Measurements from ENCODE around the gene CFB. TPM values are rescaled to one million over a fixed set of nuclear protein-coding genes. Genes with fewer than 3 reads are reported as not detected.
"Not testable (repeated sequence)": the region's sequence is repeated elsewhere in the genome, so short reads cannot be mapped to it uniquely, and the experiment has no call there.

Gene CFB
- total RNA-seq, 1 experiment from 2014 or later = 22.6 TPM

- peaks cover 28% of the 10 kb centered on the region; the same call in 1 of the 2 replicates for H3K4me1 ChIP-seq (replicated peaks; ENCODE audit: insufficient read depth)
- H2AFZ ChIP-seq = no peak overlapping the region
- no peaks in the 10 kb centered on the region for H4K20me1 ChIP-seq (ENCODE audit: insufficient read depth)
- CTCF ChIA-PET = interaction anchor here (0.6 kb wide), 2 partner anchors 63 to 181 kb away, joined by 4 to 7 read pairs; no protein-coding TSS in a partner anchor
- H3K9me2 ChIP-seq (ENCODE audit: insufficient read depth) = no peaks in the 10 kb centered on the region
- DNase-seq = no peak
- peaks cover 31% of the 10 kb centered on the region for H3F3A ChIP-seq (ENCODE audit: insufficient read depth, low read depth)
- TF ChIP-seq EZH2 (IDR thresholded peaks at IDR 0.05; ENCODE audit: low read depth) (no peak), CTCF (conservative IDR thresholded peaks at IDR 0.05) (no peak)
- no peaks in the 10 kb centered on the region for H3K27me3 ChIP-seq (ENCODE audit: insufficient read depth, low read depth)
- no TSS peak for BruUV-seq (replicated peaks)
- H3K27ac ChIP-seq = no peak overlapping the region
- no peaks in the 10 kb centered on the region for H3K9me3 ChIP-seq (ENCODE audit: insufficient read depth, low read depth)
- POLR2A ChIA-PET (ENCODE audit: unreplicated experiment) = interaction anchor here (0.6 to 0.7 kb wide), 3 partner anchors 38 to 132 kb away, joined by 3 to 6 read pairs (median 4); partner anchors contain the start of gene CFB
- no peaks in the 10 kb centered on the region for H3K79me2 ChIP-seq (ENCODE audit: low read depth)
- intact Hi-C loops (cut with micrococcal nuclease; ENCODE audit: unreplicated experiment) = no loop called here
- H3K36me3 ChIP-seq (ENCODE audit: low read depth) = no peaks in the 10 kb centered on the region
- H3K4me2 ChIP-seq = no peak overlapping the region
- H3K4me3 ChIP-seq = no peak overlapping the region
Measured at GRCh38 chr6:31907158-31907813, 38.6 kb upstream of the CFB start.

GRCh38 chr6:31908255-31908654, 37.6 kb upstream of the CFB start:
- CTCF ChIA-PET; POLR2A ChIA-PET (ENCODE audit: unreplicated experiment); BruUV-seq (replicated peaks); H3K9me2 ChIP-seq (ENCODE audit: insufficient read depth); H3K27ac ChIP-seq; DNase-seq; H3K4me3 ChIP-seq; H4K20me1 ChIP-seq (ENCODE audit: insufficient read depth); H3K79me2 ChIP-seq (ENCODE audit: low read depth); H3K27me3 ChIP-seq (ENCODE audit: insufficient read depth, low read depth); intact Hi-C loops (cut with micrococcal nuclease; ENCODE audit: unreplicated experiment); H3K9me3 ChIP-seq (ENCODE audit: insufficient read depth, low read depth); H3K36me3 ChIP-seq (ENCODE audit: low read depth); H2AFZ ChIP-seq; H3K4me2 ChIP-seq: not testable (repeated sequence)
- Histone ChIP-seq H3F3A (ENCODE audit: insufficient read depth, low read depth) (peaks cover 22% of the 10 kb centered on the region), H3K4me1 (replicated peaks; ENCODE audit: insufficient read depth) (peaks cover 23% of the 10 kb centered on the region; the same call in 1 of the 2 replicates)

GRCh38 chr6:31908791-31909190, 37.1 kb upstream of the CFB start:
- H4K20me1 ChIP-seq (ENCODE audit: insufficient read depth) = no peaks in the 10 kb centered on the region
- no peak overlapping the region for H2AFZ ChIP-seq
- ChIA-PET POLR2A (ENCODE audit: unreplicated experiment) (interaction anchor here (0.6 kb wide), 3 partner anchors 40 to 222 kb away, joined by 3 to 6 read pairs (median 3); partner anchors contain the start of gene FKBPL), CTCF (no interaction called here)
- no peaks in the 10 kb centered on the region for H3K9me2 ChIP-seq (ENCODE audit: insufficient read depth)
- no peak for DNase-seq
- H3K9me3 ChIP-seq (ENCODE audit: insufficient read depth, low read depth) = no peaks in the 10 kb centered on the region
- no peak overlapping the region for H3K4me2 ChIP-seq
- no peak overlapping the region for H3K4me3 ChIP-seq
- intact Hi-C loops (cut with micrococcal nuclease; ENCODE audit: unreplicated experiment) = no loop called here
- H3K4me1 ChIP-seq (replicated peaks; ENCODE audit: insufficient read depth) = peaks cover 23% of the 10 kb centered on the region; the same call in 1 of the 2 replicates
- no peak for TF ChIP-seq CTCF (conservative IDR thresholded peaks at IDR 0.05)
- no TSS peak for BruUV-seq (replicated peaks)
- H3K27me3 ChIP-seq (ENCODE audit: insufficient read depth, low read depth) = no peaks in the 10 kb centered on the region
- no peak overlapping the region for H3K27ac ChIP-seq
- H3K36me3 ChIP-seq (ENCODE audit: low read depth) = no peaks in the 10 kb centered on the region
- H3F3A ChIP-seq (ENCODE audit: insufficient read depth, low read depth) = peaks cover 20% of the 10 kb centered on the region
- H3K79me2 ChIP-seq (ENCODE audit: low read depth) = no peaks in the 10 kb centered on the region

- intact Hi-C loops (cut with micrococcal nuclease; ENCODE audit: unreplicated experiment); H2AFZ ChIP-seq; H4K20me1 ChIP-seq (ENCODE audit: insufficient read depth); H3K9me2 ChIP-seq (ENCODE audit: insufficient read depth); H3K4me2 ChIP-seq; H3K36me3 ChIP-seq (ENCODE audit: low read depth); DNase-seq; H3K27me3 ChIP-seq (ENCODE audit: insufficient read depth, low read depth); H3K27ac ChIP-seq; H3K4me3 ChIP-seq; H3K79me2 ChIP-seq (ENCODE audit: low read depth); H3K9me3 ChIP-seq (ENCODE audit: insufficient read depth, low read depth); BruUV-seq (replicated peaks); CTCF ChIA-PET: not testable (repeated sequence)
- Histone ChIP-seq H3K4me1 (replicated peaks; ENCODE audit: insufficient read depth) (peaks cover 23% of the 10 kb centered on the region; the same call in 1 of the 2 replicates), H3F3A (ENCODE audit: insufficient read depth, low read depth) (peaks cover 20% of the 10 kb centered on the region)
- POLR2A ChIA-PET (ENCODE audit: unreplicated experiment) = interaction anchor here (0.6 kb wide), 2 partner anchors 138 to 221 kb away, joined by 3 to 6 read pairs; partner anchors contain the start of gene FKBPL
Measured at GRCh38 chr6:31909298-31909697, 36.6 kb upstream of the CFB start.
